ENCODE results near the gene LDLRAD4. TPM values are rescaled to one million over a fixed set of nuclear protein-coding genes. Genes with fewer than 3 reads are reported as not detected.

The LDLRAD4 gene
- total RNA-seq, 2 donors from 2014 or later, result 11.7 to 17.0 TPM

GRCh38 chr18:13527256-13527655 lies 308.7 kb downstream of the LDLRAD4 start:
- Histone ChIP-seq H3K36me3 (no peaks in the 10 kb centered on the region), H3K9ac (ENCODE audit: low read depth in 2 of 2, low read length in 2 of 2) (no peak overlapping the region), H3K27ac (no peak overlapping the region), H3K4me3 (no peak overlapping the region), H3K27me3 (no peaks in the 10 kb centered on the region), H3K4me1 (no peaks in the 10 kb centered on the region), H3K9me3 (no peaks in the 10 kb centered on the region)
- no peak for TF ChIP-seq CTCF (IDR thresholded peaks at IDR 0.05)
- intact Hi-C loops (cut with DNase I), result no loop called here
- DNase-seq, result no peak

- H3K9me3 ChIP-seq, result no peaks in the 10 kb centered on the region
- intact Hi-C loops (cut with DNase I), result no loop called here
- no peak overlapping the region for H3K27ac ChIP-seq
- no peaks in the 10 kb centered on the region for H3K36me3 ChIP-seq
- DNase-seq, result no peak
- no peak overlapping the region for H3K9ac ChIP-seq (ENCODE audit: low read depth in 2 of 2, low read length in 2 of 2)
- no peak for TF ChIP-seq CTCF (IDR thresholded peaks at IDR 0.05)
- H3K4me1 ChIP-seq, result no peaks in the 10 kb centered on the region
- H3K4me3 ChIP-seq, result no peak overlapping the region
- H3K27me3 ChIP-seq, result no peaks in the 10 kb centered on the region
Observed at GRCh38 chr18:13527730-13528129, 309.2 kb downstream of the LDLRAD4 start.

- H3K9me3 ChIP-seq, result no peaks in the 10 kb centered on the region
- TF ChIP-seq CTCF (IDR thresholded peaks at IDR 0.05), result no peak
- intact Hi-C loops (cut with DNase I), result no loop called here
- no peak overlapping the region for H3K9ac ChIP-seq (ENCODE audit: low read depth in 2 of 2, low read length in 2 of 2)
- H3K4me3 ChIP-seq, result no peak overlapping the region
- H3K27ac ChIP-seq, result no peak overlapping the region
- no peaks in the 10 kb centered on the region for H3K27me3 ChIP-seq
- H3K4me1 ChIP-seq, result no peaks in the 10 kb centered on the region
- DNase-seq, result no peak
- no peaks in the 10 kb centered on the region for H3K36me3 ChIP-seq
Observed at GRCh38 chr18:13528739-13529392, 310.3 kb downstream of the LDLRAD4 start.

GRCh38 chr18:13530033-13530878 lies 311.7 kb downstream of the LDLRAD4 start:
- H3K36me3 ChIP-seq, result no peaks in the 10 kb centered on the region
- no peaks in the 10 kb centered on the region for H3K4me1 ChIP-seq
- TF ChIP-seq CTCF (IDR thresholded peaks at IDR 0.05), result no peak
- H3K27ac ChIP-seq, result no peak overlapping the region
- no peak overlapping the region for H3K9ac ChIP-seq (ENCODE audit: low read depth in 2 of 2, low read length in 2 of 2)
- intact Hi-C loops (cut with DNase I), result loop anchor here (2.0 kb wide), 1 partner anchor 313 kb away; no protein-coding TSS in a partner anchor
- no peak overlapping the region for H3K4me3 ChIP-seq
- H3K27me3 ChIP-seq, result no peaks in the 10 kb centered on the region
- H3K9me3 ChIP-seq, result no peaks in the 10 kb centered on the region
- no peak for DNase-seq

- Histone ChIP-seq H3K4me3 (no peak overlapping the region), H3K36me3 (no peaks in the 10 kb centered on the region), H3K27ac (no peak overlapping the region), H3K4me1 (no peaks in the 10 kb centered on the region), H3K9ac (ENCODE audit: low read depth in 2 of 2, low read length in 2 of 2) (no peak overlapping the region), H3K9me3 (no peaks in the 10 kb centered on the region), H3K27me3 (no peaks in the 10 kb centered on the region)
- intact Hi-C loops (cut with DNase I), result loop anchor here (2.0 kb wide), 1 partner anchor 314 kb away; no protein-coding TSS in a partner anchor
- TF ChIP-seq CTCF (IDR thresholded peaks at IDR 0.05), result no peak
- peak; percentile 43 for DNase-seq
Observed at GRCh38 chr18:13530879-13531387, 312.4 kb downstream of the LDLRAD4 start.
